COR-L47 (cell line): ENCODE measurements around the gene HACL1.

Experiments
- DNase-seq: peaks from one replicate; lab custom pipeline; 2025; lab: John Stamatoyannopoulos, UW

The HACL1 gene

GRCh38 chr3:15601399-15602145 lies at the start of gene HACL1, which contains the start of gene BTD:
Gene HACL1 (minus strand): TSS chr3:15601569. CDS start chr3:15601463, 106 bp downstream.
Gene BTD (plus strand): TSS chr3:15601745. CDS start chr3:15635440, 33,695 bp downstream.
- DNase-seq: no peak

DNA sequence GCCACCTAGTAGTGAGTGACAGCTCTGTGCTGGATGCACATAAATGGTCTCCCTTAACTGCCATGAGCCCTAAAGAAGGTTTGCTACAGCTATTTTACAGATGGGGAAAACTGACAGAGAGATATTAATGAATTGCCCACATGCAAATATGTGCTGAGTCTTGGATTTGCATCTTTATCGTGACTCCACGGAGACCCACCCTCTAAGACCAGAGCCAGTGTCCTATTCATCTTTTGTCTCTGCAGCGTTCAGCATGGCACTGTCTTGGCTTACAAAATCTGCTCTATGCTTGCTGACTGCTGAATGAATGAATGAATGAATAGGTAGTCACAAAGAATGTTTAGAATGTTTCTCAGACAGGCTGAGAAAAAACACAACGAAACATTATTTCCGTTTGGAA lies 48.5 kb upstream of the HACL1 start:
- no peak for DNase-seq

DNA sequence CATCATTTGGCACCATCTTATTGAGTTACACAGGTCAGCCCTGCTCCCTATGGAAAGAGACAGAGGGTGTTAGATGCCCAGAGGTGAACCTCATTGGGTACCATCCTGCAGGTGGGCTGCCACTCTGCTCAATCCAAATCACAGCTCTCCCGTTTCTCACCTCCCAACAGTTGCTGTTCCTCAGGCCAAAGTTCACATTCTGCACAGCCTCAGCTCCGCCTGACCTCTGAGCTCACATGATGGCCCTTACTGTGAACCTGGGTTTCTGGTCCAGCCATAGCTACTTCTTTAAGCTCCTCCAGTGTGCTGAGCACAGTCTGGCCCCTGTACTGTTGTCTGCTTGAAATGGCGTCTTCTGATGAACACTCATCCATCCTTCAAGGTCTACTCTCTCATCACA lies 48.0 kb upstream of the HACL1 start:
- no peak for DNase-seq

DNA sequence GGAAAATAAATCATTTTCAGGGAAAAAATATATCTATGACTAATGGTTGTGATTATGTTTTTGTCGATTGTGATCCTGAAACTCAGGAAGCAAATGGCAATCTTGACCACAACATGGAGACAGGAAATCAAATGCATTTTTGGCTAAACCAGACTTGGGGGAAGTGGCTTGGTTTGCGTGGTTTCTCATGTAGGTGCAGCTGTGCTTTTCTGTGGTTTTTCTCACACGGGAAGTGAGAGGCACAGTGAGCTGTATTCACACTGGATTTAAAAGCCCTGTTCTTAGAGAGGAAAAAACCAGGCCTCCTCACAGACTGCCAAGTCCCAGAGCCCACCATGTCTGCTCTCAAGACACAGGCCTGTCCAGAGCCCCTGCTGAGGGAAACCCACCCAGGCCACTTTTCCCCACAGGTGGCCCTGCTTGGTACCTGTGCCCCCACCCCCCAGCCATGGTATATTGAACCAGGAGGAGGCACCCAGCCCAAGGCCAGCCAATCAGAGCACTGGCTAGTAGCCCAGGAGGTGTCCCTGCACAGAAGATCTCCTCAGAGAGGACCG lies 46.3 kb upstream of the HACL1 start:
- no peak for DNase-seq

DNA sequence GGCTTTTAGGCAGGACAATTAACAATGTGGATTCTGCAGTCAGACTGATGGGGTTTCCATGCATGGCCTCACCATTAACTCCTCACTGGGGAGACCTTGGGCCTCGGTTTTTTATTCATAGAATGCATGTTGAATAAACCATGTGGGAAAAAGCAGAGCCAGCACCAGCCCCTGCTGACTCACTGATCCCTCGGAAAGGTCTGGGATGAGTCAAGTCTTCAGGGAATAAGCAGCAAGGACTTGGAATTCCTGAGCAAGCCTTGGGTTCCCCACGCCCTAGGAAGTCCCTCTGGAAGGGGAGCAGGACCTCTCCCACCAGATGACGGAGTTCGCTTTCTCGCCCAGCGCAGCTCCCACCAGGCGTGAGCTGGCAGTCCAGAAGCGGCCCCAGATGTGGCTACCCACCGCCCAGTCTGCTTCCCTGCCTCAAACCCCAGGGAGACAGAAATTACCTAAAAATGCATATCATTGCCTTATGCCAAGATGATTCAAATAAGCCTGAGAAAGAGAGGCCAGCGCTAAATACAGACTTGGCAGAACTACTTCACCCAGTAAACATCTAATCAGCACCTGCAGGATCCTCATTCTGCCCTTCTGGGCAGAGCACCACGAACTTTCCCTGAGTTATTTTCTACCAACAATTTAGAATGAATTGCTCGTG lies 45.6 kb upstream of the HACL1 start:
- DNase-seq: no peak

DNA sequence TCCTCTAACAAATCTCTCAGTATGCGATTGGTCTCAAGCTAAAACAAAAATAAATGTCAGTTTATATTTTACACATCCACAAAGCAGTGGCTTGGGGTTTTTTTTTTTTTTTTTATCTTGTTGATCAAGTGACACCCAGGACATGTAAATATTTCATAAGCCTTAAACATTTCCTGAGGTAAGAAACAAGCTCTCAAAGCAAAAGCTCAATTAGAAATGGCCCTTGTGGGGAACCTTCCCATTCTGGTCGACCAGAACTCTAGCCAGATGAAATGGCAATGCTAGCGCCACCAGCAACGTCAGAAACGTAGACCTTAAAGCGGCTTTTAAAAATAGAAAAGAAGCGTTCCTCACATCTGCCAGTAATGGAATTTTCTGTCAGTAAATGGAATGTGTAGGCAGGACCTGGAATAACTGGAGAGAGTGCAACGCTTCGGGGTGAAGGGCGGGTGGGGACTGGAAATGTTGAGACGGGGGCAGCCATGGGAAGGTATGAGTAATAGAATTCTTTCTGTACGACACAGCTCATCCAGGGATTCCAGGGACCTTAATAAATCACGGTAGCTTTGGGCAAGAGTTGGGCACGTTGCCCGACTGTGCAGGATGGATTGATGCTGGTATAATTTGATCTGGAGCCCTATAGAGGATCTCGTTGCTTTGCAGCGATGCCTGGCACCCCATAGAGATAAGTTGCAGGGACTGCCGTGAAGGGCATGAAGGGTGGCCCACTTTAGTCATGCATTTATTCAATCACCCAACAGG lies 44.6 kb upstream of the HACL1 start:
- DNase-seq: no peak

DNA sequence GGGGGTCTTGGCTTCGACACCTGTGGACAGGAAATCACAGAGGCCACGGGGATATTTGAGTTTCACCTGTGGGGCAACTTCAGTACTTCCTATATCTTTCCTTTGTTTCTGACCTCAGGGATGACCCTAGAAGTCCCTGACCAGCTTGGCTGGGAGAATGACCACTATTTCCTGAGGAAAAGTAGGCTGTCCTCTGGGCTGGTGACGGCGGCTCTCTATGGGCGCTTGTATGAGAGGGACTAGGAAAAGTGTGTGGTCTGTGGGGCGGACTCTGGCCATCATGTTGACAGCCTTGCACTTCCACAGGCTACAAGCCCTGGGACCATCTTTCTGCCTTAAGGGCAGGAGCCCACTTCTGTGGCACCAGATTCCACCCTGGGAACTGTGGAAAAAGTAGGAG lies 43.9 kb upstream of the HACL1 start:
- DNase-seq: no peak

DNA sequence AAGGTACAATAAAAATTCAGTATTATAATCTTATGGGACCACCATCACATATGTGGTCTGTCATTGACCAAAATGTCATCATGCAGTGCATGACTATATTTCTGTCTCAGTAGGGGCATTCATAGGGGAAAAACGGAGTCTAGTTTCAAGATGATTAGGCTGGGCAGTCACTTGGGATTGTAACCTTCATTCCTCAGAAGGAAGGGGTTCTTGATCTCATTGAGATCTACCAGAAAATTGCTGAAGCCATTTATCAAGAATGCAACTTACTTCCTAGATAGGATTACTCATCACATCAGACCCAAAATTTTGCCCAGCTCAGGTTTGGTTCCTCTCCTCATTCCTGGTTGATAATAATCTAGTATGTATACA lies 37.5 kb upstream of the HACL1 start:
- DNase-seq: no peak

DNA sequence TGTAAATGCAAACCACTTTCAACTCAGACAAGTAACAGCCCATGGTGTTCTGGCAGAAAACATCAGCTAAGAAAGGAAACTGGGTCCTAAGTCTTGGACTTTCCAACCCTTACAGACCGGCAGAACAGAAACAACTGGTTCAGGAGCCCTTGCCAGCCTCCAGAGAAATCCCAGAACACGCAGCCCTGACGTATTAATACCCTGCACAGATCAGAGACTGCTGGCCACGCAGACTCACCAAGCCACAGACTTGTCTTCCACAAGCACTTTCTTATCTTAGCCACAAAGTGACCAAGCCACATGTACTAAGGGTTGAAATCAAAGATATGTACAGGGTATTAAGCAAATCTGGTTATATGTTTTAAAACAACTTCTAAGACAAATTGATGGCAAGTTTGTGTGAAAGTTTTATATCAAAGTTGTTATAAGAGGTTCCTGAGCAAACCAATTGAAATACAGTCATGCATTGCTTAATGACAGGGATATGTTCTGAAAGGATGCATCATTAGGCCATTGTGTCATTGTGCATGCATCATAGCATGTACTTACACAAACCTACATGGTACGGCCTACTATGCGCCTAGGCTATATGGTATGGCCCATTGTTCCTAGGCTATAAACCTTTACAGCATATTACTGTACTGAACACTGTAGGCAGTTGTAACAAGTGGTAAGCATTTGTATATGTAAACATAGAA lies 37.0 kb upstream of the HACL1 start:
- no peak for DNase-seq

- DNase-seq: peak; percentile 21
Observed at GRCh38 chr3:15637131-15637951, 36.0 kb upstream of the HACL1 start.

GRCh38 chr3:15636028-15636709 lies 34.8 kb upstream of the HACL1 start:
- no peak for DNase-seq

GRCh38 chr3:15635121-15635661 lies 33.8 kb upstream of the HACL1 start:
- no peak for DNase-seq

DNA sequence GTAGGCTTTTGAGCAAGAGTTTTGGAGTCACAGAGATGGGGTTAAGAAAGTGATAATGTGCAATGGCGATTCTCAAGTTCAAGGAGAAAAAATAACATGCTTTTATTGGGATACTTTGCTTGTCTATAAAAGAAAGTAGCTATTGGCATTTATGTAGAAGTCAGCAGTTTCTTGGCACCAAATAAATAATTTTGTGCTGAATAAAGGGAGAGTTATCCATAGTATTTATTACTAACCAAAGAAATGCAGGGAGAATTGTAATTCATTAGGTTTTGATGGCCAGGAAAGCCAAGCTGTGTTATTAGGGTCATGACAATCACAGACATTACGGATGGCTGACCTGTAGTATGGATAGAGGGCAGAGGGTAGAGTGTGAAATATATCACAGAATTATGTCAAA lies 33.3 kb upstream of the HACL1 start:
- DNase-seq: no peak

- DNase-seq: no peak
Observed at GRCh38 chr3:15633766-15634598, 32.6 kb upstream of the HACL1 start.

DNA sequence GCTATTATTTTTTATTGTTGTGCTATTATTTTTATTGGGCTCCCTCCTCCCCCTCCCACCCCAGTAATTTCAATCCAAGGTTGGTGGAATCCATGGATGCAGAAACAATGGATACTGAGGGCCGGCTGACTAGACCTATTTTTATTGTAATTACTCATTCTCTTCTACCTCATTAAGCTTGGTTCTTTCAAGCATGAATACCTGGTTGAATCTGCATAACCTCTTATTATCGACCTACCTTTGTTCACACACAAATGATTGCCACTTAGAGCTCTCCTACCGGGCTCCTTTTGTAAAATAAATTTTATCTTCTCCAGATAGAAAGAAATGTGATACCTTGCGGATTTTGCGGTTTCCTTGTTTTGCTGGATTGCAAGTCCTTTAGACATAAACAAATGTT lies 31.8 kb upstream of the HACL1 start:
- DNase-seq: peak; percentile 54

- DNase-seq: no peak
Observed at GRCh38 chr3:15632212-15632580, 30.8 kb upstream of the HACL1 start.

- DNase-seq: no peak
Observed at GRCh38 chr3:15631426-15632211, 30.2 kb upstream of the HACL1 start.

- no peak for DNase-seq
Observed at GRCh38 chr3:15630646-15631350, 29.4 kb upstream of the HACL1 start.
